ENCODE measurements around the gene IKZF2. TPM values are rescaled to one million over a fixed set of nuclear protein-coding genes. Genes with fewer than 3 reads are reported as not detected.

The IKZF2 gene
- total RNA-seq, 1 experiment from 2014 or later: 14.2 TPM

DNA sequence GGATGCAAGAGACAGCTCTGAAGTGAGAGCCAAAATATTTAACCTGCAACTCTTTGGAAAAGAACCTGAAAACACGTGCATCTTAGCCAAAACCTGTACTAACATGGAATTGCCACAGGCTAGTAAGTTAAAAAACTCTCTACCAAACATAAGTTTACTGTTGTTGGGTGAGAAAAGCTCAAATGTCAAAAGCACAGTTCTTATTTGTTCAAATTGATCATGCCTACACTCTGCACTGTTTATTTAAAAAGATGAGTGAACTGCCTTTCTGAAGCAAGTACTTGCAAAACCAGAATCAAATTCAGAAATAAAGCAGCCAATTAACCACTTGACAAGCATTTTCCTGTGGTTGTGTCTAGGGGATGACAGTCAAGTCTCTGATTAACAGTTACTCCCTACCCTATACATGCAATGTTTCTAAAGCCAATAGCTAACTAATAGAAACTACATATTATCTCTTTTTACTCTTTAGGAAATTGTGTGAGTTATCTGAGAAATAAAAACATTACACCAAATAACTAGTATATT lies 5.6 kb downstream of the IKZF2 start:
- Mint-ChIP-seq H3K27ac (ENCODE audit: unreplicated experiment) (no peak overlapping the region), H3K4me1 (ENCODE audit: low read depth, unreplicated experiment) (peaks cover 14% of the 10 kb centered on the region), H3K9me3 (ENCODE audit: unreplicated experiment) (no peaks in the 10 kb centered on the region), H3K27me3 (ENCODE audit: insufficient read depth, unreplicated experiment) (no peaks in the 10 kb centered on the region), H3K36me3 (ENCODE audit: insufficient read depth, unreplicated experiment) (no peaks in the 10 kb centered on the region), H3K4me3 (ENCODE audit: unreplicated experiment) (no peak overlapping the region)
- Histone ChIP-seq H3K27me3 (replicated peaks; ENCODE audit: control insufficient read depth, insufficient read depth, low read length) (no peaks in the 10 kb centered on the region), H3K4me1 (no peaks in the 10 kb centered on the region), H3K4me3 (ENCODE audit: low read depth, low read length) (no peak overlapping the region), H3K36me3 (ENCODE audit: control insufficient read depth, insufficient read depth, low read length) (no peaks in the 10 kb centered on the region), H3K9me3 (no peaks in the 10 kb centered on the region)
- intact Hi-C loops (cut with micrococcal nuclease; ENCODE audit: unreplicated experiment): no loop called here
- CTCF ChIA-PET: no interaction called here
- POLR2A ChIA-PET: no interaction called here
- no TSS peak for BruUV-seq (replicated peaks)
- no peak for DNase-seq
- TF ChIP-seq CTCF (IDR thresholded peaks at IDR 0.05; ENCODE audit: insufficient read depth in 1 of 2, low read depth in 1 of 2, low read length in 1 of 2, severe bottlenecking in 1 of 2, unreplicated experiment in 1 of 2): no peak

DNA sequence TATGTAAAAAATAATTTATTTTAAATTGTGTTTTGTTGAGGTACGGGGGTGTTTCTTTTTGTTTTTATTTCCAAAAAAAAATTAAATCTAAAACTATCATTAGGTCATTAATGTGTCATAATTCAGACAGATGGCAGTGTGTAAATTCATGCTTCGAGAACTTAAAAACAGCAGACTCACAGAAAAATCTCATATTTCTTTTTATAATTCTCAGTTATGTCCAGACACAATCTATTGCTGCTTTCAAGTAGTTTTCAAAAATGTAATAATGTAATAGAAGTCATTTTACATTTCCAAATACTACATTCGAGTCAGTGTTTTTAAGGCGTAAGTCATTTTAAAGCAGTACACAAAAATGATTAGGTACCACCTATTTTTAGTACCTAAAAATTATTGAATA lies 14.3 kb downstream of the IKZF2 start:
- Mint-ChIP-seq H3K27me3 (ENCODE audit: insufficient read depth, unreplicated experiment) (no peaks in the 10 kb centered on the region), H3K9me3 (ENCODE audit: unreplicated experiment) (peaks cover 9% of the 10 kb centered on the region), H3K4me1 (ENCODE audit: low read depth, unreplicated experiment) (peaks cover 6% of the 10 kb centered on the region), H3K36me3 (ENCODE audit: insufficient read depth, unreplicated experiment) (no peaks in the 10 kb centered on the region), H3K27ac (ENCODE audit: unreplicated experiment) (no peak overlapping the region), H3K4me3 (ENCODE audit: unreplicated experiment) (no peak overlapping the region)
- no peak for TF ChIP-seq CTCF (IDR thresholded peaks at IDR 0.05; ENCODE audit: insufficient read depth in 1 of 2, low read depth in 1 of 2, low read length in 1 of 2, severe bottlenecking in 1 of 2, unreplicated experiment in 1 of 2)
- ChIA-PET CTCF (no interaction called here), POLR2A (no interaction called here)
- DNase-seq: no peak
- intact Hi-C loops (cut with micrococcal nuclease; ENCODE audit: unreplicated experiment): no loop called here
- Histone ChIP-seq H3K4me3 (ENCODE audit: low read depth, low read length) (no peak overlapping the region), H3K4me1 (no peaks in the 10 kb centered on the region), H3K36me3 (ENCODE audit: control insufficient read depth, insufficient read depth, low read length) (no peaks in the 10 kb centered on the region), H3K27me3 (replicated peaks; ENCODE audit: control insufficient read depth, insufficient read depth, low read length) (no peaks in the 10 kb centered on the region), H3K9me3 (no peaks in the 10 kb centered on the region)
- BruUV-seq (replicated peaks): no TSS peak

GRCh38 chr2:213129311-213129710 lies 22.1 kb downstream of the IKZF2 start:
- ChIA-PET POLR2A (no interaction called here), CTCF (no interaction called here)

More at GRCh38 chr2:213129311-213129710, 22.1 kb downstream of the IKZF2 start:
- no peak for TF ChIP-seq CTCF (IDR thresholded peaks at IDR 0.05; ENCODE audit: insufficient read depth in 1 of 2, low read depth in 1 of 2, low read length in 1 of 2, severe bottlenecking in 1 of 2, unreplicated experiment in 1 of 2)
- Mint-ChIP-seq H3K36me3 (ENCODE audit: insufficient read depth, unreplicated experiment) (no peaks in the 10 kb centered on the region), H3K9me3 (ENCODE audit: unreplicated experiment) (no peaks in the 10 kb centered on the region), H3K4me1 (ENCODE audit: low read depth, unreplicated experiment) (peaks cover under 1% of the 10 kb centered on the region), H3K27ac (ENCODE audit: unreplicated experiment) (no peak overlapping the region), H3K4me3 (ENCODE audit: unreplicated experiment) (no peak overlapping the region), H3K27me3 (ENCODE audit: insufficient read depth, unreplicated experiment) (no peaks in the 10 kb centered on the region)
- Histone ChIP-seq H3K4me3 (ENCODE audit: low read depth, low read length) (no peak overlapping the region), H3K27me3 (replicated peaks; ENCODE audit: control insufficient read depth, insufficient read depth, low read length) (no peaks in the 10 kb centered on the region), H3K36me3 (ENCODE audit: control insufficient read depth, insufficient read depth, low read length) (no peaks in the 10 kb centered on the region), H3K4me1 (no peaks in the 10 kb centered on the region), H3K9me3 (no peaks in the 10 kb centered on the region)
- no TSS peak for BruUV-seq (replicated peaks)
- intact Hi-C loops (cut with micrococcal nuclease; ENCODE audit: unreplicated experiment): no loop called here
- DNase-seq: no peak

Data from Caco-2 (cell line).